ENCODE data around the gene TPRN. TPM values are rescaled to one million over a fixed set of nuclear protein-coding genes. Genes with fewer than 3 reads are reported as not detected.

TPRN gene
- polyA plus RNA-seq, 1 of the 3 experiments (the other 2 are of a cell fraction), result 5.2 TPM

GRCh38 chr9:137152844-137153405, 47.6 kb downstream of the TPRN start:
- POLR2A ChIA-PET, result no interaction called here
- no peak for TF ChIP-seq FOXJ3 (CRISPR knock-in tag; IDR thresholded peaks at IDR 0.05)
- TF ChIP-seq MEF2A (IDR thresholded peaks at IDR 0.05; ENCODE audit: borderline replicate concordance, low read depth), result no peak
- TF ChIP-seq, protein P1, sequence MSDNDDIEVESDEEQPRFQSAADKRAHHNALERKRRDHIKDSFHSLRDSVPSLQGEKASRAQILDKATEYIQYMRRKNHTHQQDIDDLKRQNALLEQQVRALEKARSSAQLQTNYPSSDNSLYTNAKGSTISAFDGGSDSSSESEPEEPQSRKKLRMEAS (IDR thresholded peaks at IDR 0.05; ENCODE audit: low read depth), result no peak
- no peak for TF ChIP-seq MXI1 (IDR thresholded peaks at IDR 0.05; ENCODE audit: low read depth, low read length)
- TF ChIP-seq RXRA (IDR thresholded peaks at IDR 0.05; ENCODE audit: borderline replicate concordance, low read depth), result no peak
- no peak for TF ChIP-seq FOSL2 (IDR thresholded peaks at IDR 0.05; ENCODE audit: borderline replicate concordance, low read depth)
- TF ChIP-seq, protein P2, sequence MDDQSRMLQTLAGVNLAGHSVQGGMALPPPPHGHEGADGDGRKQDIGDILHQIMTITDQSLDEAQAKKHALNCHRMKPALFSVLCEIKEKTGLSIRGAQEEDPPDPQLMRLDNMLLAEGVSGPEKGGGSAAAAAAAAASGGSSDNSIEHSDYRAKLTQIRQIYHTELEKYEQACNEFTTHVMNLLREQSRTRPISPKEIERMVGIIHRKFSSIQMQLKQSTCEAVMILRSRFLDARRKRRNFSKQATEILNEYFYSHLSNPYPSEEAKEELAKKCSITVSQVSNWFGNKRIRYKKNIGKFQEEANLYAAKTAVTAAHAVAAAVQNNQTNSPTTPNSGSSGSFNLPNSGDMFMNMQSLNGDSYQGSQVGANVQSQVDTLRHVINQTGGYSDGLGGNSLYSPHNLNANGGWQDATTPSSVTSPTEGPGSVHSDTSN (IDR thresholded peaks at IDR 0.05), result no peak
- no peak for TF ChIP-seq JUND (IDR thresholded peaks at IDR 0.05)

GRCh38 chr9:137150617-137151457, 49.7 kb downstream of the TPRN start:
- H3K27me3 ChIP-seq (ENCODE audit: insufficient read depth), result no peaks in the 10 kb centered on the region
- no peak for TF ChIP-seq IRF3 (IDR thresholded peaks at IDR 0.05; ENCODE audit: low read depth, low read length)
- 58% methylated on average over 34 of the region's 34 CpGs for WGBS (ENCODE audit: low lambda C conversion rate)

More at GRCh38 chr9:137152844-137153405, 47.6 kb downstream of the TPRN start:
- Histone ChIP-seq H3K4me3 (ENCODE audit: low read depth in 2 of 2, low read length in 1 of 2) (no peak overlapping the region), H3K9ac (no peak overlapping the region), H3K79me2 (ENCODE audit: insufficient read depth) (no peaks in the 10 kb centered on the region), H4K20me1 (ENCODE audit: insufficient read depth) (no peaks in the 10 kb centered on the region), H3K27me3 (ENCODE audit: insufficient read depth) (no peaks in the 10 kb centered on the region), H3K27ac (ENCODE audit: low read depth in 2 of 2, low read length in 1 of 2) (no peak overlapping the region), H3F3A (replicated peaks; ENCODE audit: insufficient read depth) (no peaks in the 10 kb centered on the region), H3K36me3 (replicated peaks in 1 of 2; ENCODE audit: control insufficient read depth in 1 of 2, insufficient read depth in 2 of 2, low read length in 1 of 2) (no peaks in the 10 kb centered on the region), H3K9me2 (no peaks in the 10 kb centered on the region), H3K4me1 (ENCODE audit: control insufficient read depth in 1 of 2, insufficient read depth in 2 of 2, low read depth in 1 of 2, low read length in 1 of 2) (no peaks in the 10 kb centered on the region; a peak in 1 of 4 replicates), H3K4me2 (no peak overlapping the region), H3K9me3 (no peaks in the 10 kb centered on the region), H2AFZ (ENCODE audit: low read depth) (no peak overlapping the region)
- DNase-seq, result no peak
- WGBS (ENCODE audit: low lambda C conversion rate), result 73% methylated on average over 7 of the region's 7 CpGs
- CTCF ChIA-PET, result no interaction called here

More at GRCh38 chr9:137150617-137151457, 49.7 kb downstream of the TPRN start:
- Histone ChIP-seq H4K20me1 (ENCODE audit: insufficient read depth) (no peaks in the 10 kb centered on the region), H3K4me2 (no peak overlapping the region), H3K4me1 (ENCODE audit: control insufficient read depth in 1 of 2, insufficient read depth in 2 of 2, low read depth in 1 of 2, low read length in 1 of 2) (no peaks in the 10 kb centered on the region), H3F3A (replicated peaks; ENCODE audit: insufficient read depth) (no peaks in the 10 kb centered on the region), H3K9me3 (no peaks in the 10 kb centered on the region), H3K9ac (no peak overlapping the region), H3K36me3 (replicated peaks in 1 of 2; ENCODE audit: control insufficient read depth in 1 of 2, insufficient read depth in 2 of 2, low read length in 1 of 2) (no peaks in the 10 kb centered on the region), H2AFZ (ENCODE audit: low read depth) (no peak overlapping the region), H3K9me2 (no peaks in the 10 kb centered on the region), H3K27ac (ENCODE audit: low read depth in 2 of 2, low read length in 1 of 2) (no peak overlapping the region), H3K79me2 (ENCODE audit: insufficient read depth) (no peaks in the 10 kb centered on the region), H3K4me3 (ENCODE audit: low read depth in 2 of 2, low read length in 1 of 2) (no peak overlapping the region)
- peak; percentile 83 for DNase-seq
- ChIA-PET CTCF (interaction anchor here (1.6 to 2.0 kb wide), 2 partner anchors 25 to 86 kb away, joined by 4 to 7 read pairs; no protein-coding TSS in a partner anchor), POLR2A (interaction anchor here (1.7 kb wide), 1 partner anchor 12 kb away, joined by 6 read pairs; the partner anchor contains the start of gene GRIN1)
